GM18511 (cell line): Measurements from ENCODE around the gene IL6R.

Experiments
- ATAC-seq: cut with Tn5 transposase; IDR thresholded peaks from one replicate; pipeline ENCODE4 v1.9.1; 2021; ENCODE audit warnings: mild to moderate bottlenecking, moderate library complexity; ENCODE audit not compliant: unreplicated experiment

The IL6R gene

DNA sequence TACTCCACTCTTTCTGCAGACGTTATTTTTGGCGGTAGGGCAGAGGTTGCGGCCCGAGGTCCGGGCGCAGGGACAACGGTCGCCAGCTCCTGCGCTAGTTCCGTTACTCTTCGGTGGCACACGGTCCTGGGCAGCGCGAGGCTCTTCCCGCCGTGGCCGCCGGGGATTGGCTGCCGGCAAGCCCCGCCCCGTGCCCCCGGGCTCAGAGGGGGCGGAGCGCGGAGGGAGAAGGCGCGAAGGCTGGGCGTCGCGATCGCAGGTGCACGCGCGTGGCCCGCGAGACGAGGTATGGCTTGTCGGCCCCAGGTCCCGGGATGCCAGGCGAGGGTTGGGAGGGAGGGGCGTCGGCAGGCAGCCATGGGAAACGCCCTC, 97.6 kb downstream of the IL6R start:
- no peak for ATAC-seq

DNA sequence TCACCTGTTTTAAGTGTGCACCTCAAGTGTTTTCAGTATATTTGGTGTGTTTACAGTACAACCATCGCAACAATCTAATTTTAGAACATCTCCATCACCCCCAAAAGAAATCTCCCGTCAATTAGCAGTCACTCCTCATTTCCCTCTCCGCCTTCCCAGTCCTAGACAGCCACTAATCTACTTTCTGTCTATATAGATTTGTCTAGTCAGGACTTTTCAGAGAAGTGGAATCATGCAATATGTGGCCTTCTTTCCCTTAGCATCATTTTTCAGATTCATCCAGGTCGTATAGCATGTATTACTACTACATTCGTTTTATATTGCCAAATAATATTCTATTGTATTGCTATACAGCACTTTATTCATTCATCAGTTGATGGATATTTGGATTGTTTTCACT, 98.8 kb downstream of the IL6R start:
- ATAC-seq: no peak

DNA sequence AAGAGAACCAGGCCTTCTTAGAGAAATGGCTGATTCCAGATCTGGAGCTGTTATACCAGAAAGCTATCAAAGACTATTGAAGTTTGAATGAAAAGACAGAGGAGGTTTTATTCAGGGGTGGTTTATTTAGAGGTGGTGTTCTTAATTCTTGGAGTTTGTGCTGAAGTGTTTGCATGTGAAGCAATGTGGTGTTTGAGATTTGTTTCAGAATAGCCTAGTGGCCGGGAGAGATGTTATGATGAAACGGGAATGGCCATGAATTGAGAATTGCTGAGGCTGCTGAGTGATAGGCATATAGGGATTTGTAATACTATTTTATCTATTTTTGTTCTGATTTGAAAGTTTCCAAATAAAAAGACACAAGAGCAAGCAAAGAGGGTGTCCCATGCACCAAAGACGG, 107.6 kb downstream of the IL6R start:
- ATAC-seq: no peak

DNA sequence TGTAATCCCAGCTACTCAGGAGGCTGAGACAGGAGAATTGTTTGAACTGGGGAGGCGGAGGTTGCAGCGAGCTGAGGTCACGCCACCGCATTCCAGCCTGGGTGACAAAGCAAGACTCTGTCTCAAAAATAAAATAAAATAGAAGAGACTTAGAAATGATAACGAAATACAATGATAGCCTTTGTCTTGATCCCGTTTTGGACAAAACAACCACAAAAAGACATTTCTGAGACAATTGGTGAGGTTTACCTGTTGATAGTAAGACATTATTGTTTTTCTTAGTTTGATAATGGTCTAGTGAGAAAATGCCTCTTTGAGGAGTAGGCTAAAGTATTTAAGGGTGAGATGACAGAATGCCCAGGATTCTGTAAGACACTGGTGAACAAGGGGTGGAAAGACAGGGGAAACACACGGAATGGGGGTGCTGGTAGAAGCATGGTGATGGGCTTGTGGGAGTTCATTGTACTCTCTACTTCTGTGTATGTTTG, 109.0 kb downstream of the IL6R start:
- ATAC-seq: no peak

DNA sequence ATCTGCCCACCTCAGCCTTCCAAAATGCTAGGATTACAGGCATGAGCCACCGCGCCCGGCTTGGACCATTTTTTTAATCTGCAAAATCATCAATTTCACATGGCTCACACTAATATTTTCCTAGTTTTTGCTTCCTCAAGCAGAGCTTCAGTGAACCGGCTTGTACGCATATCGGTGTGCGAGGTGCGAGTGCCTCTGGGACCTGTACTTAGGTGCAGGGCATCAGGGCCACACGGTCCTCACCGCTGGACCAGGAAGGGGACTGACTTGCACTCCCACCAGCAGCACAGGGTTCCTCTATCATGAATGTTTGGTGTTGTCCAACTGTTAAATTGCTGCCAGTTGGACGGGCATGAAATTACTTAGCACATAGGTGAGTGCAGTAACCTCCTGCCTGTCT, 112.5 kb downstream of the IL6R start:
- no peak for ATAC-seq
